ENCODE measurements around the gene ZNF496. TPM values are rescaled to one million over a fixed set of nuclear protein-coding genes. Genes with fewer than 3 reads are reported as not detected.

Gene ZNF496
- total and polyA plus RNA-seq, 9 of the 15 experiments (the other 6 are each of a cell fraction or from before 2014, with no cell fraction given), result 4.3 to 54.0 (median 31.3) TPM

GRCh38 chr1:247330548-247331171, 1.0 kb downstream of the ZNF496 start (continued):
- no peak for TF ChIP-seq ZNF740 (CRISPR knock-in tag; IDR thresholded peaks at IDR 0.05)
- TF ChIP-seq ZNF740 (tag; IDR thresholded peaks at IDR 0.05), result no peak
- TF ChIP-seq ZBTB17 (CRISPR knock-in tag; IDR thresholded peaks at IDR 0.05), result no peak
- TF ChIP-seq L3MBTL2 (IDR thresholded peaks at IDR 0.05), result 0 out of 2 replicates have a peak, but pooled peaks have one; percentile 33
- TF ChIP-seq USF1 (CRISPR knock-in tag; IDR thresholded peaks at IDR 0.05), result peak; percentile 17; the same call in 1 of the 2 replicates
- 0 out of 4 replicates have a peak, but pooled peaks of 1 of the 2 experiments have one; percentile 15 for TF ChIP-seq NRF1 (conservative IDR thresholded peaks at IDR 0.05 in 1 of 2, IDR thresholded peaks at IDR 0.05 in 1 of 2)
- TF ChIP-seq NFIC (IDR thresholded peaks at IDR 0.05), result 0 out of 2 replicates have a peak, but pooled peaks have one; percentile 18
- peak in 1 of 2 experiments; percentile 62; a peak in 1 of 4 replicates for TF ChIP-seq MNT (conservative IDR thresholded peaks at IDR 0.05)
- TF ChIP-seq ZNF431 (CRISPR knock-in tag; IDR thresholded peaks at IDR 0.05), result peak; percentile 42; the same call in 1 of the 2 replicates
- no peak for TF ChIP-seq RBM17 (IDR thresholded peaks at IDR 0.05; ENCODE audit: borderline replicate concordance, low read depth, low read length)
- TF ChIP-seq NFATC3 (IDR thresholded peaks at IDR 0.05), result no peak
- peak; percentile 46; the same call in 1 of the 2 replicates for TF ChIP-seq MAX (CRISPR knock-in tag; IDR thresholded peaks at IDR 0.05)
- no peak for TF ChIP-seq SAFB2 (IDR thresholded peaks at IDR 0.05; ENCODE audit: borderline replicate concordance, low read depth, low read length, severe bottlenecking)
- no peak for TF ChIP-seq CREB5 (CRISPR knock-in tag; IDR thresholded peaks at IDR 0.05)
- no peak for TF ChIP-seq COPS2 (conservative IDR thresholded peaks at IDR 0.05)
- TF ChIP-seq ZFP1 (CRISPR knock-in tag; IDR thresholded peaks at IDR 0.05), result no peak
- TF ChIP-seq E2F5 (CRISPR knock-in tag; IDR thresholded peaks at IDR 0.05), result 0 out of 2 replicates have a peak, but pooled peaks have one; percentile 13
- no peak for TF ChIP-seq CREB3L1 (IDR thresholded peaks at IDR 0.05; ENCODE audit: borderline replicate concordance, low read depth)
